NCI-H1436 treated with DMSO at 0.1 percent for 48 hours (cell line): ENCODE results near the gene TNS4.
"Not testable (repeated sequence)": the region's sequence is repeated elsewhere in the genome, so short reads cannot be mapped to it uniquely, and the experiment has no call there.

Experiments used
- DNase-seq: peaks from one replicate; lab custom pipeline; 2025; lab: John Stamatoyannopoulos, UW

The TNS4 gene

GRCh38 chr17:40501499-40501911 is at the start of gene TNS4:
Gene TNS4, minus strand, starts transcription at chr17:40501623. Its CDS starts 5,198 bp downstream, at chr17:40496425.
- DNase-seq = no peak

GRCh38 chr17:40550608-40551007 is 49.2 kb upstream of the TNS4 start:
- DNase-seq = no peak

- DNase-seq = peak; percentile 56
Measured at GRCh38 chr17:40548982-40549685, 47.7 kb upstream of the TNS4 start.

- DNase-seq = no peak
Measured at GRCh38 chr17:40548491-40548981, 47.1 kb upstream of the TNS4 start.

GRCh38 chr17:40547785-40548478 is 46.5 kb upstream of the TNS4 start:
- DNase-seq = no peak

- DNase-seq = peak; percentile 95
Measured at GRCh38 chr17:40547079-40547784, 45.8 kb upstream of the TNS4 start.

- not testable (repeated sequence) for DNase-seq
Measured at GRCh38 chr17:40546497-40546896, 45.1 kb upstream of the TNS4 start.

GRCh38 chr17:40545660-40546059 is 44.2 kb upstream of the TNS4 start:
- DNase-seq = no peak

- no peak for DNase-seq
Measured at GRCh38 chr17:40542558-40543411, 41.4 kb upstream of the TNS4 start.

- peak; percentile 65 for DNase-seq
Measured at GRCh38 chr17:40541873-40542557, 40.6 kb upstream of the TNS4 start.

- DNase-seq = no peak
Measured at GRCh38 chr17:40541060-40541872, 39.8 kb upstream of the TNS4 start.

GRCh38 chr17:40540448-40540847 is 39.0 kb upstream of the TNS4 start:
- no peak for DNase-seq

- DNase-seq = no peak
Measured at GRCh38 chr17:40539711-40540411, 38.4 kb upstream of the TNS4 start.

GRCh38 chr17:40538936-40539705 is 37.7 kb upstream of the TNS4 start:
- no peak for DNase-seq

GRCh38 chr17:40538019-40538935 is 36.9 kb upstream of the TNS4 start:
- no peak for DNase-seq

- DNase-seq = no peak
Measured at GRCh38 chr17:40536295-40537171, 35.1 kb upstream of the TNS4 start.

- DNase-seq = no peak
Measured at GRCh38 chr17:40535924-40536294, 34.5 kb upstream of the TNS4 start.
